Panc1 (cell line): ENCODE results near the gene CA5A.

Experiments
- POLR2AphosphoS5 ChIP-seq: IDR thresholded peaks from 2 replicates; pipeline ENCODE4 v1.6.1; 2012; ENCODE audit warnings: mild to moderate bottlenecking, low read depth, low read length, moderate library complexity
- SIN3A ChIP-seq: IDR thresholded peaks from 2 replicates; pipeline ENCODE4 v1.6.1; 2012; ENCODE audit warnings: low read depth, mild to moderate bottlenecking, low read length, moderate library complexity, borderline replicate concordance; ENCODE audit not compliant: insufficient read depth
- TF ChIP-seq, protein P1 (sequence below): fragments of 450-650 bp; IDR thresholded peaks from 2 replicates; pipeline ENCODE4 v1.5.1; 2017; ENCODE audit warnings: mild to moderate bottlenecking

DNA sequence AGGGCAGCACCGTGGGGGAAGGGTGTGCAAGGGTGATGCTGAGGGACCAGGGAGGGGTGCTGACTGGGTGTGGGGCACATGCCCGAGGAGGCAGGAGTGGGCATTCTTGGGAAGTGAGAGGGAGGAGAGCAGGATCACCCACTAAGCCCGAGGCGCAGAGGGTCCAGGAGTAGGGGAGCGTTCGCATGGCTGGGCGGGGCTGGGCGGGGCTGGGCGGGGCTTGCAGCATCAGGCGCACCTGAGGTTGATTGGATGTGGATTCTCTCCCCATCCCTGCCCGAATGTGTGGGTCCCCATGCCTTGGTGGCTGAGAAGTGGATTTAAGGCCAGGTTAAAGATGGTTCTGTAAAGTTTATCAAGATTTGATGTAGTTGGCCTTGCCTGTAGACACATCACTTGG lies 29.1 kb upstream of the CA5A start:
- TF ChIP-seq, protein P1, sequence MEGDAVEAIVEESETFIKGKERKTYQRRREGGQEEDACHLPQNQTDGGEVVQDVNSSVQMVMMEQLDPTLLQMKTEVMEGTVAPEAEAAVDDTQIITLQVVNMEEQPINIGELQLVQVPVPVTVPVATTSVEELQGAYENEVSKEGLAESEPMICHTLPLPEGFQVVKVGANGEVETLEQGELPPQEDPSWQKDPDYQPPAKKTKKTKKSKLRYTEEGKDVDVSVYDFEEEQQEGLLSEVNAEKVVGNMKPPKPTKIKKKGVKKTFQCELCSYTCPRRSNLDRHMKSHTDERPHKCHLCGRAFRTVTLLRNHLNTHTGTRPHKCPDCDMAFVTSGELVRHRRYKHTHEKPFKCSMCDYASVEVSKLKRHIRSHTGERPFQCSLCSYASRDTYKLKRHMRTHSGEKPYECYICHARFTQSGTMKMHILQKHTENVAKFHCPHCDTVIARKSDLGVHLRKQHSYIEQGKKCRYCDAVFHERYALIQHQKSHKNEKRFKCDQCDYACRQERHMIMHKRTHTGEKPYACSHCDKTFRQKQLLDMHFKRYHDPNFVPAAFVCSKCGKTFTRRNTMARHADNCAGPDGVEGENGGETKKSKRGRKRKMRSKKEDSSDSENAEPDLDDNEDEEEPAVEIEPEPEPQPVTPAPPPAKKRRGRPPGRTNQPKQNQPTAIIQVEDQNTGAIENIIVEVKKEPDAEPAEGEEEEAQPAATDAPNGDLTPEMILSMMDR: no peak
- TF ChIP-seq POLR2AphosphoS5: no peak
- no peak for TF ChIP-seq SIN3A
